GM12872 (cell line): ENCODE measurements around the gene PLA2G6.

ENCODE experiments used
- CTCF ChIP-seq: IDR thresholded peaks from 3 replicates; pipeline ENCODE4 v1.5.1; 2011; ENCODE audit warnings: low read depth, mild to moderate bottlenecking, low read length, moderate library complexity; ENCODE audit not compliant: insufficient read depth

The PLA2G6 gene

GRCh38 chr22:38129856-38130255 lies 51.8 kb downstream of the PLA2G6 start:
- TF ChIP-seq CTCF = no peak

GRCh38 chr22:38129021-38129420 lies 52.6 kb downstream of the PLA2G6 start:
- no peak for TF ChIP-seq CTCF

- TF ChIP-seq CTCF = no peak
Measured at GRCh38 chr22:38127869-38128268, 53.8 kb downstream of the PLA2G6 start.

GRCh38 chr22:38126928-38127668 lies 54.5 kb downstream of the PLA2G6 start:
- TF ChIP-seq CTCF = no peak

GRCh38 chr22:38125751-38126201 lies 55.9 kb downstream of the PLA2G6 start:
- no peak for TF ChIP-seq CTCF

- TF ChIP-seq CTCF = no peak
Measured at GRCh38 chr22:38125038-38125610, 56.5 kb downstream of the PLA2G6 start.

GRCh38 chr22:38124236-38124974 lies 57.2 kb downstream of the PLA2G6 start:
- TF ChIP-seq CTCF = no peak
